Vagina (tissue), 2 donors: ENCODE data around the gene KPNA5.

Experiments
- CTCF ChIP-seq, 3 experiments: fragments of 450-650 bp in 2 of 3; fragments of 200-600 bp in 1 of 3; sonication (generic) in 1 of 3; IDR thresholded peaks; one replicate each; pipeline ENCODE4 v1.5.1; 2017 to 2019; ENCODE audit warnings: antibody characterized with exemption in 3 of 3, mild to moderate bottlenecking in 2 of 3, moderate library complexity in 2 of 3
- POLR2A ChIP-seq, 2 donors: fragments of 450-650 bp; IDR thresholded peaks; one replicate each; pipeline ENCODE4 v1.6.1; 2017; ENCODE audit warnings: antibody characterized with exemption in 2 of 2, mild to moderate bottlenecking in 2 of 2, moderate library complexity in 2 of 2

DNA sequence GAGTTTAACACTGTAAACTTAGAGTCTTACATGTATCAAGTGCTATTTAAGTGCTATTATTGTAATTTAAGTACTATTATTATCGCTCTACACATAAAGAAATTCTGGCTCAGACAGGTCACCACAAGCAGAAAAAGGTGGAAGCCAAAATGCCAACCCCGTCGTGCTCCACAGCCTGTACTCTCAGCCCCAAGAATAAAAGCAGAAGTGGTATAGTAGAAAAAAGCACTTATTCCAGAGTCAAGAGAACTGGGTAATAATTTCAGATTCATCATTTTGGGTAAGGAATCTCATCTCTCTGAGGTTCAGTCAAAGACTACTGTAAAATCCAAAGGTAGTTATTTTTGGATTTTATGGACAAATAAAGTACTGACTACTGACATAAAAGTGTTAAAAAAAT lies 13.4 kb upstream of the KPNA5 start:
- TF ChIP-seq CTCF (IDR thresholded peaks at IDR 0.05) (no peak), POLR2A (IDR thresholded peaks at IDR 0.05) (no peak)
